ENCODE data around the gene CYB561A3.

The CYB561A3 gene

GRCh38 chr11:61343792-61344745 is 17.6 kb downstream of the CYB561A3 start:
- DNase-seq = no peak

DNA sequence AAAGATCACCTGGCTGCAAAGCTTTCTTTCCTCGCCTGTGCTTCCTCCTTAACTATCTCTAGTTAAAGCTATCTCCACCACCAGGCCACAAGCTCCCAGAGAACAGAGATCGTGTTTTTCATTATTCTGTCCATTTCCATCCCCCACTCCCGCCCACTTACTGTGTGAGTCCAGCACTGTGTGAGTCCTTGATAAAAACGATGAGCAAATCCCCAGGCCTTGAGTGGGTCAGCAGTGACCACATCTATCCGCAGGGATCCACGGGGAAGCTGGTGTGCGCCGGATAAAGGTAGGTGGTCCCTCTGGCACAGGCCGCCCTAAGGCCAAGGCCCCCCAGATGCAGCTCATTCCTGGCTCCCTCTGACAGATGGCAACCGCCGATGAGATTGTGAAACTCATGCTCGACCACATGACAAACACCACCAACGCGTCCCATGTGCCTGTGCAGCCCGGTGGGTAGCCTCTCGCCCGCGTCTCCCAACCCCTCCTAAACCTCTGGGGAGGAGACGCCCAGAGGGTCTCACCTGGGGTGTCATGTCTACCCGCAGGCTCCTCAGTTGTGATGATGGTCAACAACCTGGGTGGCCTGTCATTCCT is 19.4 kb downstream of the CYB561A3 start:
- DNase-seq = no peak

- no peak for DNase-seq
These were observed 20.0 kb downstream of the CYB561A3 start for GRCh38 chr11:61341706-61342105.

- no peak for DNase-seq
These were observed 20.7 kb downstream of the CYB561A3 start for GRCh38 chr11:61340979-61341378.

DNA sequence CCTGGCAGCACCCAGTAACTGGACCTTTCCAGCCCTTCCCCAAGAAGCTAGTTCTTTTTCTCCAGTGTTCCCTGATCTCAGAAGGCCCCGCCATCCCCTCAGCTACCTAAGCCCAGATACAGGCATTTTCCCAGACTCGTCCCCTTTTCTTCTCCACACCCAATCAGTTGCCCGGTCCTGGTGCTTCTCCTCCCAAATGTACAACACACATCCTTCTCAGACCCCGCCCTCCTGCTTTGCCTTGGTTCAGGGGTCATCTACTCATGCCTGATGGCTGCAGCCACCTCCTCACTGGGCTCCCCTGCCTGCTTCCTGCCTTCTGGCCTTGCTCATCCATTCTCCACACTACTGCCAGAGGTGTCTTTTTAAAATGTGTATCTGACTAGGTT is 22.2 kb downstream of the CYB561A3 start:
- no peak for DNase-seq

DNA sequence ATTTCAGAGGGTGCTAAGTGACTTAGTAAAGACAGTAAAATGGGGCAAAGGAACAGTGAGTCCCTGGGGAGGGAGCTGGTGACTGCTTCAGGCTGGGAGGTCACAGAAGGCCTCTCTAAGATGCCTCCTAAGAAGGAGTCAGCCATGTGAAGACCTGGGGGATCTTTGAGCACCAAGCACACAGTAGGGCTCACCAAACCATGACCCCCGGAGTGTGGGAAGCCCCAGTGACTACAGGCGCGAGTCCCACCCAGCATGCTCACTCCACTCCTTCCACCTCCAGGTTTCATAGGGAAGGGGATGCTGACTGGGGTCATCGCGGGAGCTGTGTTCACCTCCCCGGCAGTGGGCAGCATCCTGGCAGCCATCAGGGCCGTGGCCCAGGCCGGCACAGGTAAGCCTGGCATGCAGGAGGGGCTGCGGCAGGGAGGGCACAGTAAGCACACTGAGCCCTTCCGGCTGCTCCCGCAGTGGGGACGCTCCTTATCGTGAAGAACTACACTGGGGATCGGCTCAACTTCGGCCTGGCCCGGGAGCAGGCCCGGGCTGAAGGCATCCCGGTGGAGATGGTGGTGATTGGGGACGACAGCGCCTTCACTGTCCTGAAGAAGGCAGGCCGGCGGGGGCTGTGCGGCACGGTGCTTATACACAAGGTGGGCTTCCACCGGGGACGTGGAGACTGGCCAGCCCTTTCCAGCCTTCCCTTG is 22.7 kb downstream of the CYB561A3 start:
- no peak for DNase-seq

- no peak for DNase-seq
These were observed 23.8 kb downstream of the CYB561A3 start for GRCh38 chr11:61337706-61338470.

GRCh38 chr11:61336171-61336935 is 25.3 kb downstream of the CYB561A3 start:
- peak; percentile 79 to 85 (median 80) for DNase-seq

DNA sequence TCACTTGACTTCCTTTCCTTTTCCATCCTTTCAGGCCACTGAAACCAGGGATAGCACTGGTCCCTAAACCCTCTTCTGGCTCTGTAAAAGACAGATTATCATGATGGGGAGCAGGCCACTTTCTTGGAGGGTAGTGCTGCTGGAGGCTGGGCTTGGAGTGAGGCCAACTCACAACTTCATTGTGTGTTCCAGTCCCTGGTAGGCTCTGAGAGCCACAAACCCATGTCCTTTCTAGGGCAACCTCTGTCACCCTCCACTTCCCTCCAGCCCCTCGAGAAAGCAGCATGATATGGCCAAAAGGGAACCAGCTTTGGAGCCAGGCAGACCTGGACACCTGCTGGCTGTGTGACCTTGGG is 26.3 kb downstream of the CYB561A3 start:
- DNase-seq = no peak

DNA sequence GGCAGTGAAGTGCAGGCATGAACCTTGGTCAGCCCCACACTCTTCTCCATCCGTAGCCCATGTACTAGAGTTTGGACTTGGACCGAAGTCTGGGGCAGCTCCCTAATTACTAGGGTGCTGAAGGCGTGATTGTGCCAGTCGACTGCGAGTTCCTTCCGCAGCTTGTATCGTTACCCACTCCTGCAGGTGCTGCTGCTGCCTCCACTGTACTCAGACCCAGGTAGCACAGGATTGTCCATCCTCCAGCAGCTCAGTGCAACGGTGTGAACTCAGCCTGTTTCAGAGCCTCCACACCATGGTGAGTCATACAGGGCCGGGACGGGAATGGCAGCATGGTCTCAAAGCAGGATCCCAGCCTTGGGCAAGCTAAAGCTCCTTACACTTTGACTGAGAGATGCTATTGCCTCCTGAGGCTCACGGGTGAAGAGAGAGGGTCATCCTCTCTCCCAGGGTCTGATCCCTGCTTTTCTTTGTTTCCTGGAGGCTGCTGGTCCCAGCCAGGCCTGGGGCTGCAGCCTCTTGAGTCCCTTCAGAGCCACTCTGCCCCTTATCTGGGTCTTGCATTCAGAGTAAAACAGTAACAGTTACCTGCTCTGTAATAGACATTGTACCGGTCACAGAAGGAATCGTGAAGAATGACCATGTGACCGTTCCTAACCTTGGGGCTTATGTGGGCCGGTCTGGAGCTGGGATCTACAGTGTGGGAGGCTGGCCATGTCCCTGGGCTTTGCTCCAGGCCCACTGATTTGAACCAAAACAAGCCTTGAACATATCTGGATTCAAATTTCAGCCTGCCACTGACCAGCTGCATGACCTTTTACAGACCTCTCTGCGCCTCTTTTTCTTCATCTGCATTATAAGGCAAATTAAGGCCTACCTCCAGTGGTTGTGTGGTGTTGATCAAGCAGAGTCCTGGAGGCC is 27.0 kb downstream of the CYB561A3 start:
- DNase-seq = no peak

- peak in 1 of 3 experiments; percentile 7 for DNase-seq
These were observed 27.9 kb downstream of the CYB561A3 start for GRCh38 chr11:61333550-61334433.

DNA sequence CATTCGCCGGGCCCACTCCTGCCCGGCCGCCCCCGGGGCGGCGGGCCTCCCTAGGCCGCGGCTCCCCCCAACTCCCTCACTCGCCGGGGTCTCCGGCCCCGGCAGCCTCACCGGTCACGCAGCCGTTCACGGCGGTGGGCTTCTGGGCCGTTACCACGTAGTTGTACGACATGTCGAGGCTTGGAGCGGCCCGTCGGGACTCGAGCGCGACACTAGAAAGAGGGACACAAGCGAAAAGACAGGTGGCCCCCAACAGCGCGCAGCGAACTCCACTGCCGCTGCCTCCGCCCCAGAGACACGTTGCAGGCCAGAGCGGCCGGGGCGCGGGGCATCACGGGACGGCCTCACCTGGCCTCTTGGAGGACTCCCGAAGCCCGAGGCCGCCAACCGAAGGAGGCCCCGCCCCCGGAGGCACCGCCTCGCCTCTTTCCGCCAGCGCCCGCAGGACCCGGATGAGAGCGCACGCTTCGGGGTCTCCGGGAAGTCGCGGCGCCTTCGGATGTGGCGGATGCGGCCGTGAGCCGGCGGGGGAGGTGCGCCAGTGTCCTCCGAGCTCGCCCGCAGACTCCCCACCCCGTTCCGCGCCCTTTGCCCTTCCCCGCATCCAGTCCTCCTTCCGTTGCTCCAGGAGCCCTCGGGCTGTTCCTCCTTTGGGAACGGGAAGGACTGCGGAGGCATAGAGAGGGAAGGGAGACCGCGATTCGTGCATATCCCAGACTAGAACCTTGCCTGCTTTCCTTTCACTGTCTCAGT is 28.7 kb downstream of the CYB561A3 start, which contains the start of the genes DDB1 and TKFC:
DDB1 (minus strand) TSS at position 309 of the 753 bp plus-strand sequence; CDS start at position 172, 137 bp downstream.
TKFC (plus strand) TSS at position 432 of the 753 bp plus-strand sequence. CDS start 1,501 bp downstream, outside the sequence.
- peak; percentile 96 to 99 (median 98) for DNase-seq

GRCh38 chr11:61332281-61332796 is 29.3 kb downstream of the CYB561A3 start:
- peak in 1 of 3 experiments; percentile 54 for DNase-seq

DNA sequence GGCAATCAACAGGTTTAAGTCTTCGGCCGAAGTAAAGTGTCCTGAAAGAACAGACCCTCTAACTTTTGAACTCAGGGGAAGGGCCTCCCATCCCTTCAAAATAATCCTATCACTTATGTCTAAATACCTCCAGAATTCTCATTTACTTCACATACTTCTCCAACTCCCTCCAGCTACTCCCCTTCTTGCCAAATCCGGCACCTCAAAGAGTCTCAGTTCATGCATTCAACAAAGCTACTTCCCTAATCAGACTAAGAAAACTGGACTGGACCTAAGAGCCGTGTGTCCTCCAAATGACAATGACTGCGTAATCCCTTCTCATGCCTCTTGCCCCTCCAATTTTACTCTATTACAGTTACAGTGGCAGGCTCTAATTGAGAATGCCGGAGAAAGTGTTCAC is 30.0 kb downstream of the CYB561A3 start:
- no peak for DNase-seq

DNA sequence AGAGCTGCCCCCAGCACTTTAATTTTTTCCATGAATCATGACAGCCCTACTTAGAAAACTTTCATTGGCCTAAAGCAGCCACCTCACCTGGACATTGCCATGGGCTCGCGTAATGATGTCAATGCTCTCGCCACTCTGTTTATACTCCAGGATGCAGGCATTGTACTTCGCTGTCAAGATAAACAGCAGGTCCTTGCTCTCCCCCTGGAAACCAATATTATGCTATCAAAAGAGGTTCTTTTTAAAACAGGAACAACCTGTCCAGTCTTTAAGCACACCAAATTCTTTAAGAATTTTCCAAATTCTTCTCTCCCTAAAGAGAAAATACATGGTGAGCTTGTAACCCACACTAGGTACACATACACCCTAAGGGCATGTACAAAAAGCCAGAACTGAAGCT is 31.8 kb downstream of the CYB561A3 start:
- no peak for DNase-seq

- no peak for DNase-seq
These were observed 33.3 kb downstream of the CYB561A3 start for GRCh38 chr11:61328351-61328750.

GRCh38 chr11:61327669-61328071 is 34.0 kb downstream of the CYB561A3 start:
- no peak for DNase-seq

- no peak for DNase-seq
These were observed 35.9 kb downstream of the CYB561A3 start for GRCh38 chr11:61325649-61326414.
